ENCODE measurements around the gene FURIN.

FURIN gene

GRCh38 chr15:90891346-90891949, 23.1 kb downstream of the FURIN start:
- no peaks in the 10 kb centered on the region for H4K20me1 ChIP-seq (ENCODE audit: insufficient read depth, low read length)
- H3K9me3 ChIP-seq (replicated peaks; ENCODE audit: insufficient read depth, low read length), result no peaks in the 10 kb centered on the region
- H3K27me3 ChIP-seq (replicated peaks; ENCODE audit: insufficient read depth, low read length), result peaks cover 10% of the 10 kb centered on the region; the same call in 1 of the 2 replicates
- DNase-seq, result no peak
- H3K27ac ChIP-seq (ENCODE audit: low read length), result no peak overlapping the region
- H3K36me3 ChIP-seq (replicated peaks; ENCODE audit: insufficient read depth, low read length), result no peaks in the 10 kb centered on the region
- H3K9ac ChIP-seq (ENCODE audit: low read length), result no peak overlapping the region
- H3K4me1 ChIP-seq (ENCODE audit: low read length), result 0 out of 2 replicates have a peak, but pooled peaks cover 1% of the 10 kb centered on the region
- H3K4me2 ChIP-seq (ENCODE audit: low read depth, low read length), result no peak overlapping the region
- H3K4me3 ChIP-seq (ENCODE audit: low read length), result no peak overlapping the region
- no peaks in the 10 kb centered on the region for H3K9me2 ChIP-seq (replicated peaks; ENCODE audit: insufficient read depth, low read length)
- no peak for TF ChIP-seq EZH2 (optimal IDR thresholded peaks at IDR 0.05; ENCODE audit: low read depth, low read length)
- TF ChIP-seq EZH2phosphoT487 (IDR thresholded peaks at IDR 0.05; ENCODE audit: low read length), result no peak
- TF ChIP-seq CTCF (IDR thresholded peaks at IDR 0.05; ENCODE audit: low read length), result no peak
- H2AFZ ChIP-seq (ENCODE audit: low read length), result no peak overlapping the region
- H3F3A ChIP-seq (ENCODE audit: insufficient read depth, low read length), result no peaks in the 10 kb centered on the region
- no peaks in the 10 kb centered on the region for H3K79me2 ChIP-seq (ENCODE audit: low read length)

DNA sequence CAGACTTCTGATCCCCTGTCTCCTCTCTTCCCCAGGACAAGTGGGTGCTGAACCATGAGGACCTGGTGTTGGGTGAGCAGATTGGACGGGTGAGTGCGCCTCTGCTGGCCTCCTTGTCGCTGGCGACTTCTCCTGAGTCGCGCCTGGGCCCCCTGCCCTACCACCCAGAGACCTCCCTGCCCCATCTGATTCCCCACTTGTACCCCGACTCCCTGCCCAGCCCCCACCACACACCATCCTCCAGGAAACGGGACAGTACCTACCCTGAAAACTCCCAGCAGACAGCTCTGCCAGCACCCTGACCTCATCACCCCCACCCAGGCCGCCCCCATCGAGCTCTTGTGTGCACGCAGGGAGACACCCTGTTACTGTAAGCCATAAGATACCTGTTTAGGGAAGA, 23.6 kb downstream of the FURIN start:
- H3K9me2 ChIP-seq (replicated peaks; ENCODE audit: insufficient read depth, low read length), result no peaks in the 10 kb centered on the region
- no peaks in the 10 kb centered on the region for H4K20me1 ChIP-seq (ENCODE audit: insufficient read depth, low read length)
- no peaks in the 10 kb centered on the region for H3K79me2 ChIP-seq (ENCODE audit: low read length)
- H3K4me3 ChIP-seq (ENCODE audit: low read length), result no peak overlapping the region
- H2AFZ ChIP-seq (ENCODE audit: low read length), result no peak overlapping the region
- no peak for TF ChIP-seq EZH2phosphoT487 (IDR thresholded peaks at IDR 0.05; ENCODE audit: low read length)
- no peak for TF ChIP-seq EZH2 (optimal IDR thresholded peaks at IDR 0.05; ENCODE audit: low read depth, low read length)
- TF ChIP-seq CTCF (IDR thresholded peaks at IDR 0.05; ENCODE audit: low read length), result no peak
- no peak for DNase-seq
- H3K9me3 ChIP-seq (replicated peaks; ENCODE audit: insufficient read depth, low read length), result no peaks in the 10 kb centered on the region
- no peak overlapping the region for H3K27ac ChIP-seq (ENCODE audit: low read length)
- H3F3A ChIP-seq (ENCODE audit: insufficient read depth, low read length), result no peaks in the 10 kb centered on the region
- H3K36me3 ChIP-seq (replicated peaks; ENCODE audit: insufficient read depth, low read length), result no peaks in the 10 kb centered on the region
- peaks cover 10% of the 10 kb centered on the region; the same call in 1 of the 2 replicates for H3K27me3 ChIP-seq (replicated peaks; ENCODE audit: insufficient read depth, low read length)
- H3K4me1 ChIP-seq (ENCODE audit: low read length), result 0 out of 2 replicates have a peak, but pooled peaks cover 3% of the 10 kb centered on the region
- no peak overlapping the region for H3K9ac ChIP-seq (ENCODE audit: low read length)
- no peak overlapping the region for H3K4me2 ChIP-seq (ENCODE audit: low read depth, low read length)

DNA sequence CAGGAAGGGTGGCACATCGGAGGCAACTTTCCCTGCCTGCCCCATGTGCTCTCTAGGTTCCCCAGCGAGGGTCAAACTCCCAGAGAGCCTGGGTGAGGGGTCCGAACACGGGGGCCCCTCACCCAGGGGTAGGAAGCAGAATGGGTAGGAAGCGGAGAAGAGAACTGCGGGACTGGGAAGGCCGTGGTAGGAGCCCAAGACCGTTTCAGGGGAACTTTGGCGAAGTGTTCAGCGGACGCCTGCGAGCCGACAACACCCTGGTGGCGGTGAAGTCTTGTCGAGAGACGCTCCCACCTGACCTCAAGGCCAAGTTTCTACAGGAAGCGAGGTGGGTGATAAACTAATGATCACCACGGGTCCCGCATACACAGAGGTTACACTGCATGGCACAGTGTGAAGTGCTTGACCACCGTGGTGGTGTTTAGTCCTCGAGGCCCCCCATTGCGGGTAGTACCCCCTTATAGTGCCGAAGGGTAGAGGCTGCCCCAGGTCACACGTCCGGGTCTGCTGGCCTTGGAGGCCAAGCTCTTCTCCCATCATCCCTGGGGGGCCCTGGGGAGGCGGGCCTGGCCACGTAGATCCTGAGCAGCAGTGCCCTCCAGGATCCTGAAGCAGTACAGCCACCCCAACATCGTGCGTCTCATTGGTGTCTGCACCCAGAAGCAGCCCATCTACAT, 24.2 kb downstream of the FURIN start:
- Histone ChIP-seq H3K4me2 (ENCODE audit: low read depth, low read length) (no peak overlapping the region), H3K79me2 (ENCODE audit: low read length) (no peaks in the 10 kb centered on the region), H3F3A (ENCODE audit: insufficient read depth, low read length) (no peaks in the 10 kb centered on the region), H4K20me1 (ENCODE audit: insufficient read depth, low read length) (no peaks in the 10 kb centered on the region), H3K9me2 (replicated peaks; ENCODE audit: insufficient read depth, low read length) (no peaks in the 10 kb centered on the region), H3K36me3 (replicated peaks; ENCODE audit: insufficient read depth, low read length) (no peaks in the 10 kb centered on the region), H2AFZ (ENCODE audit: low read length) (no peak overlapping the region), H3K4me1 (ENCODE audit: low read length) (0 out of 2 replicates have a peak, but pooled peaks cover 3% of the 10 kb centered on the region), H3K27me3 (replicated peaks; ENCODE audit: insufficient read depth, low read length) (peaks cover 5% of the 10 kb centered on the region; the same call in 1 of the 2 replicates), H3K9ac (ENCODE audit: low read length) (no peak overlapping the region), H3K27ac (ENCODE audit: low read length) (no peak overlapping the region), H3K4me3 (ENCODE audit: low read length) (no peak overlapping the region), H3K9me3 (replicated peaks; ENCODE audit: insufficient read depth, low read length) (no peaks in the 10 kb centered on the region)
- no peak for DNase-seq
- TF ChIP-seq EZH2 (optimal IDR thresholded peaks at IDR 0.05; ENCODE audit: low read depth, low read length) (no peak), EZH2phosphoT487 (IDR thresholded peaks at IDR 0.05; ENCODE audit: low read length) (no peak), CTCF (IDR thresholded peaks at IDR 0.05; ENCODE audit: low read length) (no peak)

All from MM.1S (cell line).